H9 (cell line): Measurements from ENCODE around the gene GSTT2. TPM values are rescaled to one million over a fixed set of nuclear protein-coding genes. Genes with fewer than 3 reads are reported as not detected.
"Not testable (repeated sequence)": the region's sequence is repeated elsewhere in the genome, so short reads cannot be mapped to it uniquely, and the experiment has no call there.

Experiments used
- DNase-seq: peaks from one replicate; pipeline ENCODE4 v3.0.0-alpha.2; 2017
- H2AFZ ChIP-seq: one replicate; pipeline ENCODE4 v1.6.1; 2013; ENCODE audit warnings: mild to moderate bottlenecking, low read length, control low read depth, moderate library complexity
- H2AK5ac ChIP-seq: 2 replicates; pipeline ENCODE4 v1.6.1; 2013; ENCODE audit warnings: low read length, control low read depth, mixed read lengths; ENCODE audit not compliant: insufficient read length
- H2BK120ac ChIP-seq: one replicate; pipeline ENCODE4 v1.6.1; 2013; ENCODE audit warnings: low read depth, mild to moderate bottlenecking, low read length, control low read depth, inconsistent platforms; ENCODE audit not compliant: poor library complexity, severe bottlenecking
- H2BK12ac ChIP-seq: 2 replicates; pipeline ENCODE4 v1.6.1; 2013; ENCODE audit warnings: low read length, control low read depth, mixed read lengths, low read depth; ENCODE audit not compliant: insufficient read length
- H2BK15ac ChIP-seq: 2 replicates; pipeline ENCODE4 v1.6.1; 2013; ENCODE audit warnings: low read depth, low read length, control low read depth
- H2BK20ac ChIP-seq: one replicate; pipeline ENCODE4 v1.6.1; 2013; ENCODE audit warnings: low read depth, mild to moderate bottlenecking, low read length, control low read depth, inconsistent platforms; ENCODE audit not compliant: poor library complexity, severe bottlenecking
- H2BK5ac ChIP-seq: 2 replicates; pipeline ENCODE4 v1.6.1; 2013; ENCODE audit warnings: low read length, control low read depth, mixed read lengths; ENCODE audit not compliant: insufficient read length
- H3K14ac ChIP-seq: 2 replicates; pipeline ENCODE4 v1.6.1; 2013; ENCODE audit warnings: low read length, control low read depth; ENCODE audit not compliant: insufficient read depth
- H3K18ac ChIP-seq: 2 replicates; pipeline ENCODE4 v1.6.1; 2013; ENCODE audit warnings: low read depth, mild to moderate bottlenecking, mixed read lengths, low read length, control low read depth; ENCODE audit not compliant: insufficient read length
- H3K23ac ChIP-seq: 2 replicates; pipeline ENCODE4 v1.6.1; 2013; ENCODE audit warnings: low read length, control low read depth, mixed read lengths, low read depth; ENCODE audit not compliant: insufficient read length
- H3K23me2 ChIP-seq: 2 replicates; pipeline ENCODE4 v1.6.1; 2013; ENCODE audit warnings: low read depth, mild to moderate bottlenecking, mixed read lengths, low read length, control low read depth; ENCODE audit not compliant: insufficient read length, poor library complexity, severe bottlenecking
- H3K27ac ChIP-seq: 2 replicates; pipeline ENCODE4 v1.5.1; 2013; ENCODE audit warnings: low read length, control low read depth, mixed read lengths, low read depth; ENCODE audit not compliant: insufficient read length
- H3K27me3 ChIP-seq: 2 replicates; pipeline ENCODE4 v1.6.1; 2013; ENCODE audit warnings: low read length, control low read depth, inconsistent platforms; ENCODE audit not compliant: insufficient read depth
- H3K4ac ChIP-seq: 2 replicates; pipeline ENCODE4 v1.6.1; 2013; ENCODE audit warnings: low read depth, mild to moderate bottlenecking, control low read depth, inconsistent platforms, low read length, moderate library complexity
- H3K4me1 ChIP-seq: 2 replicates; pipeline ENCODE4 v1.6.1; 2013; ENCODE audit warnings: low read length, control low read depth, inconsistent platforms; ENCODE audit not compliant: insufficient read depth
- H3K4me2 ChIP-seq: 2 replicates; pipeline ENCODE4 v1.6.1; 2013; ENCODE audit warnings: low read length, control low read depth, mixed read lengths; ENCODE audit not compliant: insufficient read length, insufficient read depth
- H3K56ac ChIP-seq: 2 replicates; pipeline ENCODE4 v1.6.1; 2013; ENCODE audit warnings: low read depth, mild to moderate bottlenecking, mixed read lengths, low read length, control low read depth; ENCODE audit not compliant: insufficient read length
- H3K79me1 ChIP-seq: 2 replicates; pipeline ENCODE4 v1.6.1; 2013; ENCODE audit warnings: low read depth, mild to moderate bottlenecking, moderate library complexity, low read length, control low read depth, inconsistent platforms; ENCODE audit not compliant: insufficient read depth, poor library complexity, severe bottlenecking
- H3K79me2 ChIP-seq: 2 replicates; pipeline ENCODE4 v1.6.1; 2013; ENCODE audit warnings: low read length, control low read depth, inconsistent platforms; ENCODE audit not compliant: insufficient read depth
- H3K9ac ChIP-seq: 2 replicates; pipeline ENCODE4 v1.6.1; 2013; ENCODE audit warnings: low read length, control low read depth, mixed read lengths; ENCODE audit not compliant: insufficient read length; ENCODE audit errors: extremely low read depth
- H3K9me3 ChIP-seq: one replicate; pipeline ENCODE4 v1.6.1; 2013; ENCODE audit warnings: low read depth, low read length, inconsistent platforms; ENCODE audit not compliant: control insufficient read depth
- H3T11ph ChIP-seq: one replicate; pipeline ENCODE4 v1.6.1; 2013; ENCODE audit warnings: mild to moderate bottlenecking, low read length, control low read depth, inconsistent platforms
- H4K20me1 ChIP-seq: one replicate; pipeline ENCODE4 v1.6.1; 2013; ENCODE audit not compliant: control insufficient read depth, insufficient read length, insufficient read depth
- H4K5ac ChIP-seq: 2 replicates; pipeline ENCODE4 v1.6.1; 2013; ENCODE audit warnings: low read depth, mild to moderate bottlenecking, mixed read lengths, low read length, control low read depth; ENCODE audit not compliant: insufficient read length
- H4K8ac ChIP-seq: replicated peaks from 2 replicates; pipeline ENCODE4 v1.6.1; 2013; ENCODE audit warnings: low read length, control low read depth, mixed read lengths, low read depth; ENCODE audit not compliant: insufficient read length
- H4K91ac ChIP-seq: 2 replicates; pipeline ENCODE4 v1.6.1; 2013; ENCODE audit warnings: low read depth, mild to moderate bottlenecking, moderate library complexity, mixed read lengths, low read length, control low read depth; ENCODE audit not compliant: insufficient read length
- H3K27ac Mint-ChIP-seq, 3 experiments: 2 replicates in 2 of 3; 3 replicates in 1 of 3; pipeline ENCODE4 v1.8.0; 2020 to 2021; ENCODE audit warnings: mixed read lengths in 3 of 3, mild to moderate bottlenecking in 1 of 3, moderate library complexity in 1 of 3
- H3K27me3 Mint-ChIP-seq: 2 replicates; pipeline ENCODE4 v1.8.0; 2021; ENCODE audit warnings: low read depth, mild to moderate bottlenecking, moderate library complexity, mixed read lengths
- H3K36me3 Mint-ChIP-seq, 3 experiments: 2 replicates in 2 of 3; 3 replicates in 1 of 3; pipeline ENCODE4 v1.8.0; 2020 to 2021; ENCODE audit warnings: low read depth in 3 of 3, mixed read lengths in 3 of 3; ENCODE audit not compliant: insufficient read depth in 1 of 3
- H3K4me1 Mint-ChIP-seq, 2 experiments: 2 replicates each; pipeline ENCODE4 v1.8.0; 2020; ENCODE audit warnings: mixed read lengths in 2 of 2
- H3K4me3 Mint-ChIP-seq, 2 experiments: 2 replicates in 1 of 2; 3 replicates in 1 of 2; pipeline ENCODE4 v1.8.0; 2020 to 2021; ENCODE audit warnings: mild to moderate bottlenecking in 2 of 2, mixed read lengths in 2 of 2, moderate library complexity in 1 of 2
- H3K9me3 Mint-ChIP-seq, 2 experiments: 2 replicates in 1 of 2; 3 replicates in 1 of 2; pipeline ENCODE4 v1.8.0; 2020; ENCODE audit warnings: mild to moderate bottlenecking in 2 of 2, mixed read lengths in 2 of 2, moderate library complexity in 1 of 2
- WGBS: extraction: QIAGEN DNeasy Blood & Tissue Kit; methylation state at CpG from one replicate; pipeline ENCODE4 v1.1.7; 2013; ENCODE audit warnings: missing lambda C conversion rate, low lambda C conversion rate, mixed read lengths; ENCODE audit not compliant: insufficient read length; ENCODE audit errors: extremely low coverage; 5-methylcytosine and 5-hydroxymethylcytosine counted together
- total RNA-seq: library from RNA; stranded (reverse); gene quantifications from 2 replicates; pipeline ENCODE4 v1.2.1, GENCODE V29; 2021

GSTT2 gene
- total RNA-seq, 1 experiment from 2014 or later = 0.22 TPM

- H2BK20ac ChIP-seq, H3K27me3 Mint-ChIP-seq, H3K9me3 Mint-ChIP-seq, H3K4ac ChIP-seq, H3K23ac ChIP-seq, H3K9ac ChIP-seq, H2BK120ac ChIP-seq, H4K91ac ChIP-seq, H2BK15ac ChIP-seq, H4K8ac ChIP-seq, H3K27ac ChIP-seq, H3K4me3 Mint-ChIP-seq, H3K18ac ChIP-seq, H4K5ac ChIP-seq, H2BK12ac ChIP-seq, H3K4me1 Mint-ChIP-seq, H3K9me3 ChIP-seq, H3K79me2 ChIP-seq, H2AFZ ChIP-seq, H3K79me1 ChIP-seq, H3K56ac ChIP-seq, H2BK5ac ChIP-seq, H3K27ac Mint-ChIP-seq, H3K4me2 ChIP-seq, H3T11ph ChIP-seq, DNase-seq, H3K23me2 ChIP-seq, H3K14ac ChIP-seq, H3K4me1 ChIP-seq, H3K27me3 ChIP-seq, H2AK5ac ChIP-seq, H4K20me1 ChIP-seq: not testable (repeated sequence)
- H3K36me3 Mint-ChIP-seq = peaks cover 26 to 28% (median 26%) of the 10 kb centered on the region in 3 experiments
- no CpG with 5 or more reads among the region's 29 CpGs for WGBS
These were observed 5.6 kb upstream of the GSTT2 start, which contains the start of gene DDT for GRCh38 chr22:23974345-23974744. TSS of gene DDT (minus strand) at chr22:23974441. CDS start at chr22:23974414, 27 bp downstream.

- H3K56ac ChIP-seq = not testable (repeated sequence)
- peaks cover 20 to 22% (median 22%) of the 10 kb centered on the region in 3 experiments for H3K36me3 Mint-ChIP-seq
These were observed 5.0 kb upstream of the GSTT2 start for GRCh38 chr22:23974836-23975352.

More at GRCh38 chr22:23974836-23975352, 5.0 kb upstream of the GSTT2 start:
- not testable (repeated sequence) for H3K27me3 Mint-ChIP-seq, H3K4me1 Mint-ChIP-seq, H3K79me2 ChIP-seq, H4K20me1 ChIP-seq, H2AK5ac ChIP-seq, H3K9ac ChIP-seq, H3K9me3 Mint-ChIP-seq, H3K23me2 ChIP-seq, H3T11ph ChIP-seq, H4K8ac ChIP-seq, H3K27ac Mint-ChIP-seq, H2BK120ac ChIP-seq, H3K14ac ChIP-seq, H2BK20ac ChIP-seq, H3K4ac ChIP-seq, H3K27me3 ChIP-seq, H2BK5ac ChIP-seq, H3K27ac ChIP-seq, H4K91ac ChIP-seq, H3K4me3 Mint-ChIP-seq, H3K23ac ChIP-seq, H3K4me2 ChIP-seq, H3K4me1 ChIP-seq, H2AFZ ChIP-seq, DNase-seq, H2BK12ac ChIP-seq, H3K18ac ChIP-seq, H4K5ac ChIP-seq, H3K9me3 ChIP-seq, H3K79me1 ChIP-seq, H2BK15ac ChIP-seq
- no CpG with 5 or more reads among the region's 27 CpGs for WGBS
